ENCODE results near the gene POLD3.

The POLD3 gene

GRCh38 chr11:74620531-74620930 lies 28.1 kb downstream of the POLD3 start:
- no peak overlapping the region for H3K9ac ChIP-seq (ENCODE audit: low read length)
- no peak for DNase-seq (ENCODE audit: low read depth)
- no peaks in the 10 kb centered on the region for H3K27me3 ChIP-seq (replicated peaks; ENCODE audit: control insufficient read depth, insufficient read depth, low read length)
- peaks cover 20% of the 10 kb centered on the region for H3K36me3 ChIP-seq (ENCODE audit: control insufficient read depth, insufficient read depth, low read length, severe bottlenecking)
- H3K4me3 ChIP-seq (ENCODE audit: low read length): no peak overlapping the region
- H3K9me3 ChIP-seq (ENCODE audit: control insufficient read depth, low read length): no peaks in the 10 kb centered on the region
- H3K4me1 ChIP-seq (ENCODE audit: control insufficient read depth, insufficient read depth, low read length): peaks cover 9% of the 10 kb centered on the region

GRCh38 chr11:74626130-74626529 lies 33.7 kb downstream of the POLD3 start:
- H3K36me3 ChIP-seq (ENCODE audit: control insufficient read depth, insufficient read depth, low read length, severe bottlenecking): peaks cover 36% of the 10 kb centered on the region
- no peak overlapping the region for H3K9ac ChIP-seq (ENCODE audit: low read length)
- no peak overlapping the region for H3K4me3 ChIP-seq (ENCODE audit: low read length)
- H3K9me3 ChIP-seq (ENCODE audit: control insufficient read depth, low read length): no peaks in the 10 kb centered on the region
- DNase-seq (ENCODE audit: low read depth): no peak
- H3K27me3 ChIP-seq (replicated peaks; ENCODE audit: control insufficient read depth, insufficient read depth, low read length): no peaks in the 10 kb centered on the region
- H3K4me1 ChIP-seq (ENCODE audit: control insufficient read depth, insufficient read depth, low read length): no peaks in the 10 kb centered on the region

DNA sequence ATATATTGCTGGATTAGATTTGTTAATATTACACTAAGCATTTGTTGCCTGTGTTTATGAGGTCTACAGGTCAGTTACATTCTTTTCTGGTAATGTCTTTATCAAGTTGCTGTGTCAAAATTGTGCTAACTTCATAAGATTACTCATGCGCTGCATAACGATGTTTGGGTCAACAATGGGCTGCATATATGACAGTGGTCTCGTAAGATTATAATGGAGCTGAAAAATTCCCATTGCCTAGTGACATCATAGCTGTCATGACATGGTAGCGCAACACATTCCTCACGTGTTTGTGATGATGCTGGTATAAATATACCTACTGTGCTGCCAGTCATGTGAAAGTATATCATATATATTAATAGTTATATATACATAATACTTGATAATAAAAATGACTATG lies 34.2 kb downstream of the POLD3 start:
- Histone ChIP-seq H3K27me3 (replicated peaks; ENCODE audit: control insufficient read depth, insufficient read depth, low read length) (no peaks in the 10 kb centered on the region), H3K9me3 (ENCODE audit: control insufficient read depth, low read length) (no peaks in the 10 kb centered on the region), H3K9ac (ENCODE audit: low read length) (no peak overlapping the region), H3K36me3 (ENCODE audit: control insufficient read depth, insufficient read depth, low read length, severe bottlenecking) (peaks cover 36% of the 10 kb centered on the region), H3K4me3 (ENCODE audit: low read length) (no peak overlapping the region), H3K4me1 (ENCODE audit: control insufficient read depth, insufficient read depth, low read length) (no peaks in the 10 kb centered on the region)
- no peak for DNase-seq (ENCODE audit: low read depth)

- no peaks in the 10 kb centered on the region for H3K4me1 ChIP-seq (ENCODE audit: control insufficient read depth, insufficient read depth, low read length)
- peaks cover 33% of the 10 kb centered on the region for H3K36me3 ChIP-seq (ENCODE audit: control insufficient read depth, insufficient read depth, low read length, severe bottlenecking)
- H3K4me3 ChIP-seq (ENCODE audit: low read length): no peak overlapping the region
- DNase-seq (ENCODE audit: low read depth): no peak
- H3K27me3 ChIP-seq (replicated peaks; ENCODE audit: control insufficient read depth, insufficient read depth, low read length): no peaks in the 10 kb centered on the region
- no peak overlapping the region for H3K9ac ChIP-seq (ENCODE audit: low read length)
- no peaks in the 10 kb centered on the region for H3K9me3 ChIP-seq (ENCODE audit: control insufficient read depth, low read length)
Observed at GRCh38 chr11:74627381-74627780, 35.0 kb downstream of the POLD3 start.

- Histone ChIP-seq H3K27me3 (replicated peaks; ENCODE audit: control insufficient read depth, insufficient read depth, low read length) (no peaks in the 10 kb centered on the region), H3K9ac (ENCODE audit: low read length) (no peak overlapping the region), H3K4me1 (ENCODE audit: control insufficient read depth, insufficient read depth, low read length) (no peaks in the 10 kb centered on the region), H3K36me3 (ENCODE audit: control insufficient read depth, insufficient read depth, low read length, severe bottlenecking) (peaks cover 29% of the 10 kb centered on the region), H3K9me3 (ENCODE audit: control insufficient read depth, low read length) (no peaks in the 10 kb centered on the region), H3K4me3 (ENCODE audit: low read length) (no peak overlapping the region)
- no peak for DNase-seq (ENCODE audit: low read depth)
Observed at GRCh38 chr11:74630043-74630442, 37.7 kb downstream of the POLD3 start.

GRCh38 chr11:74633406-74634393 lies 41.3 kb downstream of the POLD3 start:
- Histone ChIP-seq H3K36me3 (ENCODE audit: control insufficient read depth, insufficient read depth, low read length, severe bottlenecking) (peaks cover 33% of the 10 kb centered on the region), H3K9ac (ENCODE audit: low read length) (no peak overlapping the region), H3K9me3 (ENCODE audit: control insufficient read depth, low read length) (no peaks in the 10 kb centered on the region), H3K27me3 (replicated peaks; ENCODE audit: control insufficient read depth, insufficient read depth, low read length) (no peaks in the 10 kb centered on the region), H3K4me3 (ENCODE audit: low read length) (no peak overlapping the region), H3K4me1 (ENCODE audit: control insufficient read depth, insufficient read depth, low read length) (peaks cover 9% of the 10 kb centered on the region)
- DNase-seq (ENCODE audit: low read depth): no peak

- peak; percentile 27 for DNase-seq (ENCODE audit: low read depth)
- H3K27me3 ChIP-seq (replicated peaks; ENCODE audit: control insufficient read depth, insufficient read depth, low read length): no peaks in the 10 kb centered on the region
- H3K36me3 ChIP-seq (ENCODE audit: control insufficient read depth, insufficient read depth, low read length, severe bottlenecking): peaks cover 28% of the 10 kb centered on the region
- no peaks in the 10 kb centered on the region for H3K9me3 ChIP-seq (ENCODE audit: control insufficient read depth, low read length)
- H3K4me1 ChIP-seq (ENCODE audit: control insufficient read depth, insufficient read depth, low read length): peaks cover 9% of the 10 kb centered on the region
- no peak overlapping the region for H3K4me3 ChIP-seq (ENCODE audit: low read length)
- H3K9ac ChIP-seq (ENCODE audit: low read length): no peak overlapping the region
Observed at GRCh38 chr11:74634537-74634936, 42.2 kb downstream of the POLD3 start.

DNA sequence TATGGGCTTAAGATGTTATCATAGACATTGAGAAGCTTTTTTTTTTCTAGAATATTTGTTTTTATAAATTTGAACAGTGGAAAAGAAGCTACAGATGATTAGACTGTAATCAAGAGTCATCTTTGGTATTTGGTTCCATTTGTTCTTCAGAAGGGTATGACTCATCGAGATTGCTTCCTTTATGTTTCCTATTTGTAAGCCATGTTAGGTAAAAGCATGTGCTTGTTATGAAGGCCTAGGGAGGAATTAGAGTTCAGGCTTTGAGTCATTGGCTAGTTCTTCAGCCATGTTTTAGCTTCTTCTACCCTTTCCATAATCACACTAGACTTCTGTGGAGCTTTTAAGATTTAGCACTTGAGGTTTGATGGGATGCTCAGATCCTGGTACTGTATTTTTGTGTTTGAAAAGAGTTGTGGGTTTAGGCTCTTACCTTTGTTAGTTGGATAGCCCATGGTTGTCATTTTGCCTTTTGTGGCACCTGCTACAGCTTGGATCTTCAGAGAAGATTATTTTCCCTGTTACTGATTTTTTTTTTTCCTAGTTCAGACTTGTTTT lies 44.3 kb downstream of the POLD3 start:
- peaks cover 9% of the 10 kb centered on the region for H3K4me1 ChIP-seq (ENCODE audit: control insufficient read depth, insufficient read depth, low read length)
- no peaks in the 10 kb centered on the region for H3K27me3 ChIP-seq (replicated peaks; ENCODE audit: control insufficient read depth, insufficient read depth, low read length)
- no peak overlapping the region for H3K9ac ChIP-seq (ENCODE audit: low read length)
- no peaks in the 10 kb centered on the region for H3K9me3 ChIP-seq (ENCODE audit: control insufficient read depth, low read length)
- peak; percentile 77 for DNase-seq (ENCODE audit: low read depth)
- H3K4me3 ChIP-seq (ENCODE audit: low read length): no peak overlapping the region
- peaks cover 35% of the 10 kb centered on the region for H3K36me3 ChIP-seq (ENCODE audit: control insufficient read depth, insufficient read depth, low read length, severe bottlenecking)

- Histone ChIP-seq H3K4me3 (ENCODE audit: low read length) (no peak overlapping the region), H3K9me3 (ENCODE audit: control insufficient read depth, low read length) (no peaks in the 10 kb centered on the region), H3K4me1 (ENCODE audit: control insufficient read depth, insufficient read depth, low read length) (peaks cover 9% of the 10 kb centered on the region), H3K27me3 (replicated peaks; ENCODE audit: control insufficient read depth, insufficient read depth, low read length) (no peaks in the 10 kb centered on the region), H3K9ac (ENCODE audit: low read length) (no peak overlapping the region), H3K36me3 (ENCODE audit: control insufficient read depth, insufficient read depth, low read length, severe bottlenecking) (peaks cover 35% of the 10 kb centered on the region)
- no peak for DNase-seq (ENCODE audit: low read depth)
Observed at GRCh38 chr11:74637700-74638099, 45.3 kb downstream of the POLD3 start.

DNA sequence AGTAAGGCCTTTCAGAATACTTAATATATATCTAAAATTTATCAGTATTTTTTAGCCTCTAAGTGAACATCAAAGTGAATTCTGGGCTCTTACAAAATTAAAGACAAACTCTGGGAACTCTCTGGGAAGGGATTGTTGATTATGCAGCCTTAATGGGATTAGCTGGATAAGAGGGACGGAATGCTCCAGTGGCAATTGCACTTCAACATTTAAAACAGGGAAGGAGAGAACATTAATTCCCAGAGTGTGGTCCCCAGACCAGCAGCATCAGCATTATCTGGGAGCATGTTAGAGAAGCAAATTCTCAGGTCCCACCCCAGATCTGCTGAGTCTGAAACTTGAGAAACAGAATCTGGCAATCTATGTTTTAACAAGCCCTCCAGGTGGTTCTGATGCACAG lies 46.5 kb downstream of the POLD3 start:
- DNase-seq (ENCODE audit: low read depth): no peak
- Histone ChIP-seq H3K4me1 (ENCODE audit: control insufficient read depth, insufficient read depth, low read length) (peaks cover 9% of the 10 kb centered on the region), H3K4me3 (ENCODE audit: low read length) (no peak overlapping the region), H3K9me3 (ENCODE audit: control insufficient read depth, low read length) (no peaks in the 10 kb centered on the region), H3K9ac (ENCODE audit: low read length) (no peak overlapping the region), H3K36me3 (ENCODE audit: control insufficient read depth, insufficient read depth, low read length, severe bottlenecking) (peaks cover 35% of the 10 kb centered on the region), H3K27me3 (replicated peaks; ENCODE audit: control insufficient read depth, insufficient read depth, low read length) (no peaks in the 10 kb centered on the region)

DNA sequence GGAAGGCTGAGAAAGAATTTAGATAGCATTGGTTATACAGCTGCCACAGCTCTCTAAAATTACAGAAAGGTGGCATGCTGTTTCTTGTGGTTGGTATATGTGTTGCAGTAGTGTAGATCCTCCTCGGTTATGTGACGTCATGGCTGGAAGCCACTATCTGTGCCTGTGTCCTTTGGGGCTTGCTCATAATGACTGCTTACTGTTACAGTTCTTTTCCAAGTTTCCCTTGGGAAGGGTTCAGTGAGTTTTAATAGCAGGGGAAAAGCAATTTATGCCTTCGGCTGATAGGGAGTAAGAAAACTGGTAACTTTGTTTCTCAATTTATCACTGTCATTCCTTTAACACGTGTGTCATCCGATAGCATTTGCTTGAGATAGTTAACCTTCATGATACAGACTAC lies 47.2 kb downstream of the POLD3 start:
- no peak overlapping the region for H3K4me3 ChIP-seq (ENCODE audit: low read length)
- H3K9me3 ChIP-seq (ENCODE audit: control insufficient read depth, low read length): no peaks in the 10 kb centered on the region
- peaks cover 35% of the 10 kb centered on the region for H3K36me3 ChIP-seq (ENCODE audit: control insufficient read depth, insufficient read depth, low read length, severe bottlenecking)
- H3K9ac ChIP-seq (ENCODE audit: low read length): no peak overlapping the region
- no peak for DNase-seq (ENCODE audit: low read depth)
- peaks cover 9% of the 10 kb centered on the region for H3K4me1 ChIP-seq (ENCODE audit: control insufficient read depth, insufficient read depth, low read length)
- H3K27me3 ChIP-seq (replicated peaks; ENCODE audit: control insufficient read depth, insufficient read depth, low read length): no peaks in the 10 kb centered on the region

Data from adipocyte (in vitro differentiated cells).